GM18907 (cell line): Measurements from ENCODE around the gene SMIM29.
A peak's percentile ranks its signal among the peaks of the same experiment; 100 is the strongest.

ENCODE experiments used
- ATAC-seq: cut with Tn5 transposase; IDR thresholded peaks from one replicate; pipeline ENCODE4 v1.9.1; 2021; ENCODE audit warnings: mild to moderate bottlenecking, moderate library complexity; ENCODE audit not compliant: unreplicated experiment

The SMIM29 gene

GRCh38 chr6:34227761-34228421 lies 20.9 kb downstream of the SMIM29 start:
- ATAC-seq = no peak

DNA sequence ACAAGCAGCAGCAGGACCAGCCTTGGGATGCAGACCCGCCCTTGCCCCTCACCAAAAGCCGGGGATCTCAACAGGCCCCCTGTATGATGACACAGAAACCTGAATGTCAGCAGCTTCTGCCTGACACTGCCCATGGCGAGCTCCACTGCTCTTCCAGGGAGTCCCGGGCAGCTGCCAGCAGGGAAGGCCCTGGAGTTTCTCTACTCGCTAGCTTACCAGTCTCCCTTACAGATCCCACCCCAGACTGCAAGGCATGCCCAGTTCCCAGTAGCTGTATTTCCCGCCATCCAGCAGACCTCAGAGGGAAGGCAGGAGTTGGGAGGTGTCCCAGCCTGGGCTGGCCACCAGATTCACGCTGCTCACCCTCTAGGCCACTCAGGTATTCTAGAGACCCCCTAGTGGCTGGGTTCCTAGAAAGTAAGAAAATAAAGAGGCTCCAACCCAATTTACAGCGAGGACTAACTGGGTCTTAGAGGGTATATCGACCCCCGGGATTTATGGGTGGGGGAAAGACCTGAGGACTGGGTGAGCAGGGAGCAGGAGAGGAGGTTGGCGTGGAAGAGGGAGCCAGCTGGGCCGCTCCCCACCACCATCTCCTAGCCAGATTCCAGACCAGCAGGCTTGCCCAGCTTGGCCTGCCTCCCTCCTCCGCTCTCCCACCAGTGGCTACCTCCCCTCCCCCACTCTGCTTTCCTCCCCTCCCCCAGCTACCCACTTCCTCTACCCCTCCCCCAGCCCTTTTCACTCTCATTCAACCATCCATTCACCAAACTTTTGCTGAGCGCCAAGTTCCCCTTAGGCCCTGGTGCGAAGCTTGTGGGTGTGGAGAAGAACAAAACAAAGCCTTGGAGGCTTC lies 21.8 kb downstream of the SMIM29 start:
- ATAC-seq = no peak

DNA sequence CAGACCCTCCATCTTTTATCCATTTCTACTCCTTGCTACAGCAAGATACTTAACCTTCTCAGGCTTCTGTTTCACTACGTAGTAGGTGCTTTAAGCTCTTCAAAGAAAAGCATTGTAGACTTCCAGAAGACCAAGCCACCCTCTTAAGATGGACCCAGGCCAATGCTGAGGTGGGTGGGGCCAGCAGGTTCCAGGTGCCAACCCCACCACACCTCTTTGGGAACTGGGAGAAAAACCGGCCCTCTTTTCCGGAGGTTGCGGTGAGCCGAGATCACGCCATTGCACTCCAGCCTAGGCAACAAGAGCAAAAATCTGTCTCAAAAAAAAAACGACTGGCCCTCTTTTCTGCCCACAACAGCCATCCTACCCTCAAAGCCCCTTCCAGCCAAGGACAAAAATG lies 22.7 kb downstream of the SMIM29 start:
- no peak for ATAC-seq

DNA sequence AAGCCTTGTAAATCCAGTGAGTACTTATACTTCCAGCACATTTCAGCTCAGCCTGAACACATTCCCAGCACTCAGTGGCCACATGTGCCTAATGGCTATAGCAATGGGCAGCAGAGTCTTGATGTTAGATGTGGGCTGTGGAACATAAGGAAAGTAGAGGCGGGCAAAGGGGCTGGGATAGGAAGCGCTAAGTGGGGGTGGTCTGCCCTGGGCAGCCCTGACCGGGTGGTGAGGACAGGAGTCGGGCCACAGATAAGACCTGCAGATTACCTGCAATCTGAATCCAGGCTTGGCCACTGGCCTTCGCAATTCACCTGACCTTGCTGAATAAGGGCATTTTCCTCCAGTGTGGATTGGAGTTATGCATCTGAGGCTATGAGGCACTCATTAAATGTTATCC lies 23.3 kb downstream of the SMIM29 start:
- no peak for ATAC-seq

GRCh38 chr6:34223956-34224940 lies 24.6 kb downstream of the SMIM29 start:
- peak; percentile 77 for ATAC-seq

DNA sequence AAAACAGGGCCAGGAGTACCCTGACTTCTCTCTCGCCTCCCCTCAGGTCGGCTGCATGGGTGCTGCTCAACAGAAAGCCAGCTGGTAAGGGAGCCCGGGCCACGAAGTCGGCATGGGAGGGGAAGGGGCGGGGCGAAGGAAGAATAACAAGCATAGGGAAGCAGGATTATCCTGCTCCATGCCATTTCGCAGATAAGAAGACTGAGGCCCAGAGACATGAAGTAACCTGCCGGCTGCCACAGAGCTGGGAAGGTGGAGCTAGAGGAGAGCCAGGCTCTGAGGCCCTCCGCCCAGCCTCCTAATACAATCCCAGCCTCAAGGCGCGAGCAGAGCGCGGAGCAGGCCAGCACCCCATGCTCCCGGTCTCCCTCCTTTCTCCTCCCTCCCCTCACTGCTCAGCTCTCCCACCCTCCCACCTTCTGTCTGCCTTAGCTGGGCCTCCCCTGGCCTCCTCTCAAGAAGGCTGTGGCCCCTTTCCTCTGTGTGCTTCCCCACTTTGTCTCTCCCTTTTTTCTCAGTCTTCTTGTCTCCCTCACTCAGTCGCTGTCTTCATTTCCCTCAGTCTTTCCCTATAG lies 25.3 kb downstream of the SMIM29 start:
- peak; percentile 33 for ATAC-seq

GRCh38 chr6:34218691-34219090 lies 30.1 kb downstream of the SMIM29 start:
- no peak for ATAC-seq

- no peak for ATAC-seq
Measured at GRCh38 chr6:34213772-34214171, 35.0 kb downstream of the SMIM29 start.

GRCh38 chr6:34207695-34208443 lies 40.9 kb downstream of the SMIM29 start:
- no peak for ATAC-seq

GRCh38 chr6:34206726-34207125 lies 42.1 kb downstream of the SMIM29 start:
- no peak for ATAC-seq

- no peak for ATAC-seq
Measured at GRCh38 chr6:34205916-34206315, 42.9 kb downstream of the SMIM29 start.

DNA sequence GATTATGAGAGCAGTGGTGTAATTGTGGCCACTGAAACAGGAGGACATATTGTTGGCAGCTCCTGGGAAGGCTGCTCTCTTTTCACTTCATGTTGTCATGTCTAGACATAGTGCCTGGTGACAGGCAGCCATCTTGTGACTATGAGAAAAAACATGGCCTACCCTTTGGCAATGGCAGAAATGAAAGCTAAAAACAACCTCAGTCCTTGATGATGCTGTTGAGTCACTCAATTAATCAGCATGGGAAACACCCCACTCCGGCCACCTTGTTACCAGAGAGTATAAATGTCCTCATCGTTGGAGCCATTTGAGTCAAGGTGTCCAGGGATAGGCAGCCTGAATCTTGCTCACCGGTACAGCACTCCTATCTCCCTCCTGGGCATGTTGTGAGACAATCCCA lies 43.3 kb downstream of the SMIM29 start:
- ATAC-seq = no peak

DNA sequence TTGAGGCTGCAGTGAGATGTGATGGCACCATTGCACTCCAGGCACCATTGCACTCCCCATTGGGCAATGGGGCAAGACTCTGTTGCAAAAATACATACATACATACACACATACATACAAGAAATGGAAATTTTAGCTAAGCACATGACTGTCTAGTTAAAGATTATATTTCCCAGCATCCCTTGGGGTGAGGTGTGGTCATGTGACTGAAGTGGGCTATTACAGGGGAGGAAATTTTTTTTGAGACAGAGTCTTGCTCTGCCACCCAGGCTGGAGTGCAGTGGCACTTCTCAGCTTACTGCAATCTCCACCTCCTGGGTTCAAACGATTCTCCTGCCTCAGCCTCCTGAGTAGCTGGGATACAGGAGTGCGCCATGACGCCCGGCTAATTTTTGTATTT lies 44.1 kb downstream of the SMIM29 start:
- no peak for ATAC-seq

GRCh38 chr6:34202329-34203201 lies 46.2 kb downstream of the SMIM29 start:
- ATAC-seq = no peak

GRCh38 chr6:34201455-34202107 lies 47.2 kb downstream of the SMIM29 start:
- ATAC-seq = no peak

- ATAC-seq = no peak
Measured at GRCh38 chr6:34200340-34200971, 48.4 kb downstream of the SMIM29 start.

GRCh38 chr6:34196833-34197195 lies 52.0 kb downstream of the SMIM29 start:
- no peak for ATAC-seq
